K562 (cell line): ENCODE results near the gene PPP1R37. TPM values are rescaled to one million over a fixed set of nuclear protein-coding genes. Genes with fewer than 3 reads are reported as not detected.

Experiments used
- ATAC-seq: fragments of 200-7000 bp; cut with Tn5 transposase; 3 replicates; pipeline ENCODE4 v1.9.1; 2020; ENCODE audit warnings: moderate library complexity
- BruUV-seq: library from RNA; stranded (reverse); fragments of 400-500 nt; replicated peaks from 2 replicates; lab custom pipeline; 2021; lab: Mats Ljungman, UMichigan
- CTCF ChIA-PET: fragments of 300-600 bp; formaldehyde crosslinking; extraction: SDS; loops from one replicate; lab custom pipeline; 2021; ENCODE audit warnings: low intra/inter-chr PET ratio; lab: Yijun Ruan, JAX
- POLR2A ChIA-PET: fragments of 300-600, 350-650 bp; sonication (Branson Sonifier 250); formaldehyde crosslinking; extraction: SDS; loops from one replicate; lab custom pipeline; 2021; ENCODE audit warnings: antibody characterized with exemption, inconsistent platforms; lab: Yijun Ruan, JAX
- DNase-seq, 4 experiments: peaks; one replicate each; pipeline versions ENCODE4 v3.0.0 to v3.0.0-alpha.2; 2011 to 2018; ENCODE audit warnings: low spot score in 3 of 4, mixed read lengths in 3 of 4; ENCODE audit errors: extremely low read depth in 1 of 4
- FAIRE-seq: peaks from 2 replicates; lab custom pipeline; 2011; peaks lifted over from hg19 to GRCh38; lab: Jason Lieb, UNC
- H2AFZ ChIP-seq: 2 replicates; pipeline ENCODE4 v1.6.0; 2011; ENCODE audit warnings: low read depth, low read length, control low read depth, inconsistent platforms
- H3K27ac ChIP-seq: fragments of 200-600 bp; 3 replicates; pipeline ENCODE4 v1.8.0; 2011; ENCODE audit warnings: low read depth, mild to moderate bottlenecking, control low read depth, inconsistent platforms, low read length, moderate library complexity, mixed read lengths; ENCODE audit errors: extremely low read depth
- H3K27me3 ChIP-seq, 2 experiments: fragments of 300-600 bp in 1 of 2; 2 replicates in 1 of 2; 3 replicates in 1 of 2; pipeline versions ENCODE4 v1.6.0 to v1.8.0; 2011; ENCODE audit warnings: inconsistent platforms in 2 of 2, low read length in 2 of 2, mild to moderate bottlenecking in 1 of 2, mixed read lengths in 1 of 2, moderate library complexity in 1 of 2; ENCODE audit not compliant: control insufficient read depth in 2 of 2, insufficient read depth in 2 of 2
- H3K36me3 ChIP-seq: fragments of 300-600 bp; 3 replicates; pipeline ENCODE4 v1.8.0; 2011; ENCODE audit warnings: mild to moderate bottlenecking, low read length, inconsistent platforms; ENCODE audit not compliant: control insufficient read depth, insufficient read depth
- H3K4me1 ChIP-seq, 2 experiments: fragments of 200-600 bp in 1 of 2; replicated peaks in 1 of 2; 2 replicates in 1 of 2; 3 replicates in 1 of 2; pipeline versions ENCODE4 v1.5.1 to v1.8.0; 2011; ENCODE audit warnings: inconsistent platforms in 2 of 2, low read length in 2 of 2, mild to moderate bottlenecking in 1 of 2, mixed read lengths in 1 of 2, moderate library complexity in 1 of 2; ENCODE audit not compliant: control insufficient read depth in 2 of 2, insufficient read depth in 2 of 2
- H3K4me2 ChIP-seq: 2 replicates; pipeline ENCODE4 v1.6.1; 2011; ENCODE audit warnings: low read length, control low read depth, inconsistent platforms, mixed read lengths; ENCODE audit not compliant: insufficient read depth
- H3K4me3 ChIP-seq: fragments of 200-600 bp; sonication (generic), shearing (Covaris generic); 2 replicates; pipeline ENCODE4 v1.5.1; 2016; ENCODE audit warnings: control low read depth, inconsistent platforms
- H3K79me2 ChIP-seq: fragments of 200-600 bp; 3 replicates; pipeline ENCODE4 v1.8.0; 2011; ENCODE audit warnings: low read length, inconsistent platforms; ENCODE audit not compliant: control insufficient read depth, insufficient read depth
- H3K9ac ChIP-seq, 2 experiments: 2 replicates each; pipeline versions ENCODE4 v1.6.0 to v1.6.1; 2011; ENCODE audit warnings: low read depth in 2 of 2, low read length in 2 of 2, control low read depth in 1 of 2, inconsistent platforms in 1 of 2, mild to moderate bottlenecking in 1 of 2, mixed read lengths in 1 of 2; ENCODE audit not compliant: insufficient read depth in 1 of 2
- H3K9me1 ChIP-seq: one replicate; pipeline ENCODE4 v1.6.0; 2011; ENCODE audit warnings: inconsistent platforms, mild to moderate bottlenecking, low read length, moderate library complexity; ENCODE audit not compliant: control insufficient read depth, insufficient read depth
- H3K9me3 ChIP-seq: replicated peaks from 2 replicates; pipeline ENCODE4 v1.5.1; 2011; ENCODE audit warnings: low read depth, low read length, inconsistent platforms; ENCODE audit not compliant: control insufficient read depth, insufficient read depth
- H4K20me1 ChIP-seq: replicated peaks from 2 replicates; pipeline ENCODE4 v1.6.1; 2011; ENCODE audit warnings: low read length, inconsistent platforms, mixed read lengths; ENCODE audit not compliant: control insufficient read depth, insufficient read depth
- BRD9 ChIP-seq: fragments of 450-650 bp; IDR thresholded peaks from 2 replicates; pipeline ENCODE4 v1.6.1; 2018; ENCODE audit warnings: low read depth; ENCODE audit not compliant: partially characterized antibody
- CREB1 ChIP-seq, 2 experiments: sonication (generic) in 1 of 2; formaldehyde crosslinking in 1 of 2; IDR thresholded peaks; 2 replicates each; pipeline versions ENCODE4 v1.6.1 to v1.8.0; 2012 to 2022; ENCODE audit warnings: inconsistent platforms in 1 of 2, mild to moderate bottlenecking in 1 of 2, missing genetic modification reagents in 1 of 2, moderate library complexity in 1 of 2
- EP300 ChIP-seq: IDR thresholded peaks from 2 replicates; pipeline ENCODE4 v1.6.1; 2012; ENCODE audit warnings: low read length, improper control_type of control experiment
- HCFC1 ChIP-seq: IDR thresholded peaks from 2 replicates; pipeline ENCODE4 v1.6.1; 2012; ENCODE audit warnings: low read depth, low read length, improper control_type of control experiment
- RFX7 ChIP-seq: fragments of 250-450 bp; sonication (Bioruptor Pico); IDR thresholded peaks from 2 replicates; pipeline ENCODE4 v1.5.1; 2021; ENCODE audit warnings: mild to moderate bottlenecking
- TCF7L2 ChIP-seq: fragments of 150-350 bp; IDR thresholded peaks from 2 replicates; pipeline ENCODE4 v1.6.1; 2016; ENCODE audit warnings: low read depth, mild to moderate bottlenecking, low read length, moderate library complexity
- TEAD1 ChIP-seq, 2 experiments: fragments of 450-650 bp in 1 of 2; sonication (generic) in 1 of 2; formaldehyde crosslinking; IDR thresholded peaks; 2 replicates each; pipeline versions ENCODE4 v1.4.0 to v1.8.0; 2020 to 2022; ENCODE audit warnings: mild to moderate bottlenecking in 2 of 2, missing genetic modification reagents in 1 of 2
- ZNF41 ChIP-seq: fragments of 250-450 bp; sonication (Bioruptor Pico); conservative IDR thresholded peaks from 2 replicates; pipeline ENCODE4 v1.4.0; 2020; ENCODE audit warnings: mild to moderate bottlenecking
- WGBS: fragments of 100-300 bp; shearing (Covaris generic); methylation state at CpG from one replicate; pipeline ENCODE4 v1.1.6; 2016; ENCODE audit warnings: low coverage, mixed read lengths; ENCODE audit not compliant: insufficient coverage; ENCODE audit errors: missing lambda C conversion rate; 5-methylcytosine and 5-hydroxymethylcytosine counted together
- in situ Hi-C: fragments of 300-500 bp; cut with MboI; formaldehyde crosslinking; loops from 4 replicates; pipeline ENCODE4 v1.15.0; 2018; ENCODE audit warnings: inconsistent platforms, mixed read lengths
- intact Hi-C: fragments of 100-400 bp; cut with micrococcal nuclease; formaldehyde crosslinking; loops from 2 replicates; pipeline ENCODE4 v1.14.2; 2022
- polyA plus RNA-seq, 8 experiments: library from polyadenylated mRNA; depleted of rRNA in 4 of 8; stranded (reverse) in 5 of 8; unstranded in 3 of 8; fragments of >200 nt; fragmentation: Nextera tagmentation in 2 of 8; fragmentation: Illumina TruSeq in 1 of 8; extraction: Ambion mirVana in 2 of 8; extraction: Trizol in 1 of 8; gene quantifications; 2 replicates each; pipeline versions ENCODE4 v1.2.1 to v1.2.3, GENCODE V29; 2011 to 2014; ENCODE audit warnings: inconsistent platforms in 1 of 8, missing spikeins in 1 of 8
- total RNA-seq, 7 experiments: library from RNA; depleted of rRNA in 6 of 7; stranded (reverse); fragments of >200 nt in 6 of 7; fragmentation: Illumina TruSeq in 2 of 7; extraction: Trizol in 2 of 7; gene quantifications; 2 replicates each; pipeline versions ENCODE4 v1.2.1 to v1.2.3, GENCODE V29; 2011 to 2021; ENCODE audit warnings: low replicate concordance in 1 of 7
- TF ChIP-seq, protein P1 (sequence below): sonication (generic); formaldehyde crosslinking; IDR thresholded peaks from 2 replicates; pipeline ENCODE4 v1.4.0; 2020; ENCODE audit warnings: mild to moderate bottlenecking, missing genetic modification reagents
- TF ChIP-seq, protein P2 (sequence below): sonication (generic); formaldehyde crosslinking; IDR thresholded peaks from 2 replicates; pipeline ENCODE4 v1.8.1; 2023; ENCODE audit warnings: missing genetic modification reagents, mild to moderate bottlenecking, borderline replicate concordance
- TF ChIP-seq, protein P3 (sequence below), 3 experiments: IDR thresholded peaks in 2 of 3; conservative IDR thresholded peaks in 1 of 3; 2 replicates each; pipeline ENCODE4 v1.5.1; 2011 to 2012; ENCODE audit warnings: low read length in 3 of 3, mild to moderate bottlenecking in 3 of 3, control low read depth in 2 of 3, improper control_type of control experiment in 1 of 3, inconsistent platforms in 1 of 3, low read depth in 1 of 3, mixed read lengths in 1 of 3, moderate library complexity in 1 of 3; ENCODE audit not compliant: insufficient read depth in 2 of 3

The PPP1R37 gene
- total and polyA plus RNA-seq, 9 of the 15 experiments (the other 6 are each of a cell fraction or from before 2014, with no cell fraction given) = 0.04 to 20.3 (median 7.3) TPM

DNA sequence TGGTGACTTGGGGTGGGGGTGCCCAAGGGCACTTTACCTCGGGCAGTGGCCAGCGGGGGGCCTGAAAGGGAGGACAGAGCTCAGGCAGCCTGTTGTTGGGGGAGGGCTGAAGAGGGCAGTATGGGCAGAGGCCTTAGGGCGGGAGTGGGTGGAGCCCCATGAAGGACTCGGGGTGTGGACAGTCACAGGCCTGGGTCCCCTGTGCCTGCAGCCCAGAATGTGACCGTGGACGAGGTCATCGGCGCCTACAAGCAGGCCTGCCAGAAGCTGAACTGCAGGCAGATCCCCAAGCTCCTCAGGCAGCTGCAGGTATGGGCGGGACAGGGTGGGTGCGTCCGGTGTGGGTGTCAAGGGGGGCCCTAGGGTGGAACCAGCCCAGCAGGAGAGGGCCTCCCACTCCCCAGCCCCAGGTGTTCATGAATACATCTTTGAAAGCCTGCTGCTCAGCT is 45.3 kb downstream of the PPP1R37 start:
- Histone ChIP-seq H3K36me3 (peaks cover 38% of the 10 kb centered on the region; the same call in 1 of the 3 replicates), H2AFZ (no peak overlapping the region), H4K20me1 (peaks cover 8% of the 10 kb centered on the region), H3K4me2 (no peak overlapping the region), H3K27me3 (no peaks in the 10 kb centered on the region), H3K9ac (peak overlapping the region in 1 of 2 experiments; percentile 0; a peak in 1 of 4 replicates), H3K4me1 (peaks cover 0 to 48% of the 10 kb centered on the region in 2 experiments; a peak in 3 of 5 replicates), H3K27ac (no peak overlapping the region), H3K79me2 (peaks cover 18% of the 10 kb centered on the region), H3K9me3 (no peaks in the 10 kb centered on the region), H3K4me3 (no peak overlapping the region), H3K9me1 (no peaks in the 10 kb centered on the region)
- FAIRE-seq (no peak), DNase-seq (peak in 3 of 4 experiments; percentile 20 to 56 (median 54)), ATAC-seq (peak; percentile 55)
- intact Hi-C loops = no loop called here
- in situ Hi-C loops = no loop called here
- CTCF ChIA-PET = no interaction called here
- no TSS peak for BruUV-seq
- POLR2A ChIA-PET = interaction anchor here (0.6 kb wide), 2 partner anchors 46 to 60 kb away, joined by 3 read pairs; no protein-coding TSS in a partner anchor
- 82% methylated on average over 6 of the region's 11 CpGs for WGBS
- no peak for TF ChIP-seq ZNF41 (CRISPR knock-in tag)
- no peak for TF ChIP-seq TEAD1 (CRISPR knock-in tag; IDR thresholded peaks at IDR 0.05)
- no peak for TF ChIP-seq HCFC1
- TF ChIP-seq TCF7L2 = no peak
- TF ChIP-seq RFX7 (CRISPR knock-in tag) = no peak
- TF ChIP-seq CREB1 (IDR thresholded peaks at IDR 0.05) = no peak
- TF ChIP-seq CREB1 (CRISPR knock-in tag; IDR thresholded peaks at IDR 0.05) = no peak
- no peak for TF ChIP-seq BRD9
- TF ChIP-seq EP300 = no peak
- TF ChIP-seq, protein P1, sequence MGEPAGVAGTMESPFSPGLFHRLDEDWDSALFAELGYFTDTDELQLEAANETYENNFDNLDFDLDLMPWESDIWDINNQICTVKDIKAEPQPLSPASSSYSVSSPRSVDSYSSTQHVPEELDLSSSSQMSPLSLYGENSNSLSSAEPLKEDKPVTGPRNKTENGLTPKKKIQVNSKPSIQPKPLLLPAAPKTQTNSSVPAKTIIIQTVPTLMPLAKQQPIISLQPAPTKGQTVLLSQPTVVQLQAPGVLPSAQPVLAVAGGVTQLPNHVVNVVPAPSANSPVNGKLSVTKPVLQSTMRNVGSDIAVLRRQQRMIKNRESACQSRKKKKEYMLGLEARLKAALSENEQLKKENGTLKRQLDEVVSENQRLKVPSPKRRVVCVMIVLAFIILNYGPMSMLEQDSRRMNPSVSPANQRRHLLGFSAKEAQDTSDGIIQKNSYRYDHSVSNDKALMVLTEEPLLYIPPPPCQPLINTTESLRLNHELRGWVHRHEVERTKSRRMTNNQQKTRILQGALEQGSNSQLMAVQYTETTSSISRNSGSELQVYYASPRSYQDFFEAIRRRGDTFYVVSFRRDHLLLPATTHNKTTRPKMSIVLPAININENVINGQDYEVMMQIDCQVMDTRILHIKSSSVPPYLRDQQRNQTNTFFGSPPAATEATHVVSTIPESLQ = no peak
- TF ChIP-seq, protein P2, sequence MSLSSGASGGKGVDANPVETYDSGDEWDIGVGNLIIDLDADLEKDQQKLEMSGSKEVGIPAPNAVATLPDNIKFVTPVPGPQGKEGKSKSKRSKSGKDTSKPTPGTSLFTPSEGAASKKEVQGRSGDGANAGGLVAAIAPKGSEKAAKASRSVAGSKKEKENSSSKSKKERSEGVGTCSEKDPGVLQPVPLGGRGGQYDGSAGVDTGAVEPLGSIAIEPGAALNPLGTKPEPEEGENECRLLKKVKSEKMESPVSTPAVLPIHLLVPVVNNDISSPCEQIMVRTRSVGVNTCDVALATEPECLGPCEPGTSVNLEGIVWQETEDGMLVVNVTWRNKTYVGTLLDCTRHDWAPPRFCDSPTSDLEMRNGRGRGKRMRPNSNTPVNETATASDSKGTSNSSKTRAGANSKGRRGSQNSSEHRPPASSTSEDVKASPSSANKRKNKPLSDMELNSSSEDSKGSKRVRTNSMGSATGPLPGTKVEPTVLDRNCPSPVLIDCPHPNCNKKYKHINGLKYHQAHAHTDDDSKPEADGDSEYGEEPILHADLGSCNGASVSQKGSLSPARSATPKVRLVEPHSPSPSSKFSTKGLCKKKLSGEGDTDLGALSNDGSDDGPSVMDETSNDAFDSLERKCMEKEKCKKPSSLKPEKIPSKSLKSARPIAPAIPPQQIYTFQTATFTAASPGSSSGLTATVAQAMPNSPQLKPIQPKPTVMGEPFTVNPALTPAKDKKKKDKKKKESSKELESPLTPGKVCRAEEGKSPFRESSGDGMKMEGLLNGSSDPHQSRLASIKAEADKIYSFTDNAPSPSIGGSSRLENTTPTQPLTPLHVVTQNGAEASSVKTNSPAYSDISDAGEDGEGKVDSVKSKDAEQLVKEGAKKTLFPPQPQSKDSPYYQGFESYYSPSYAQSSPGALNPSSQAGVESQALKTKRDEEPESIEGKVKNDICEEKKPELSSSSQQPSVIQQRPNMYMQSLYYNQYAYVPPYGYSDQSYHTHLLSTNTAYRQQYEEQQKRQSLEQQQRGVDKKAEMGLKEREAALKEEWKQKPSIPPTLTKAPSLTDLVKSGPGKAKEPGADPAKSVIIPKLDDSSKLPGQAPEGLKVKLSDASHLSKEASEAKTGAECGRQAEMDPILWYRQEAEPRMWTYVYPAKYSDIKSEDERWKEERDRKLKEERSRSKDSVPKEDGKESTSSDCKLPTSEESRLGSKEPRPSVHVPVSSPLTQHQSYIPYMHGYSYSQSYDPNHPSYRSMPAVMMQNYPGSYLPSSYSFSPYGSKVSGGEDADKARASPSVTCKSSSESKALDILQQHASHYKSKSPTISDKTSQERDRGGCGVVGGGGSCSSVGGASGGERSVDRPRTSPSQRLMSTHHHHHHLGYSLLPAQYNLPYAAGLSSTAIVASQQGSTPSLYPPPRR = no peak
- TF ChIP-seq, protein P3, sequence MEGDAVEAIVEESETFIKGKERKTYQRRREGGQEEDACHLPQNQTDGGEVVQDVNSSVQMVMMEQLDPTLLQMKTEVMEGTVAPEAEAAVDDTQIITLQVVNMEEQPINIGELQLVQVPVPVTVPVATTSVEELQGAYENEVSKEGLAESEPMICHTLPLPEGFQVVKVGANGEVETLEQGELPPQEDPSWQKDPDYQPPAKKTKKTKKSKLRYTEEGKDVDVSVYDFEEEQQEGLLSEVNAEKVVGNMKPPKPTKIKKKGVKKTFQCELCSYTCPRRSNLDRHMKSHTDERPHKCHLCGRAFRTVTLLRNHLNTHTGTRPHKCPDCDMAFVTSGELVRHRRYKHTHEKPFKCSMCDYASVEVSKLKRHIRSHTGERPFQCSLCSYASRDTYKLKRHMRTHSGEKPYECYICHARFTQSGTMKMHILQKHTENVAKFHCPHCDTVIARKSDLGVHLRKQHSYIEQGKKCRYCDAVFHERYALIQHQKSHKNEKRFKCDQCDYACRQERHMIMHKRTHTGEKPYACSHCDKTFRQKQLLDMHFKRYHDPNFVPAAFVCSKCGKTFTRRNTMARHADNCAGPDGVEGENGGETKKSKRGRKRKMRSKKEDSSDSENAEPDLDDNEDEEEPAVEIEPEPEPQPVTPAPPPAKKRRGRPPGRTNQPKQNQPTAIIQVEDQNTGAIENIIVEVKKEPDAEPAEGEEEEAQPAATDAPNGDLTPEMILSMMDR (IDR thresholded peaks at IDR 0.05 in 2 of 3, conservative IDR thresholded peaks at IDR 0.05 in 1 of 3; ENCODE audit: insufficient read depth in 2 of 3, low read depth in 1 of 3, low read length in 3 of 3) = no peak
